Stimulated activated CD4-positive, alpha-beta T cell treated with anti-CD3 and anti-CD28 coated beads, TNF-alpha, amount 100 ng/mL, for 48 hours (primary cell): ENCODE results near the gene PPP4R1.

Experiments
- DNase-seq, 3 donors: peaks; one replicate each; pipeline ENCODE4 v3.0.0-alpha.2; 2020; ENCODE audit warnings: low read depth in 3 of 3

Gene PPP4R1

GRCh38 chr18:9596226-9596625 lies 18.1 kb downstream of the PPP4R1 start:
- no peak for DNase-seq

DNA sequence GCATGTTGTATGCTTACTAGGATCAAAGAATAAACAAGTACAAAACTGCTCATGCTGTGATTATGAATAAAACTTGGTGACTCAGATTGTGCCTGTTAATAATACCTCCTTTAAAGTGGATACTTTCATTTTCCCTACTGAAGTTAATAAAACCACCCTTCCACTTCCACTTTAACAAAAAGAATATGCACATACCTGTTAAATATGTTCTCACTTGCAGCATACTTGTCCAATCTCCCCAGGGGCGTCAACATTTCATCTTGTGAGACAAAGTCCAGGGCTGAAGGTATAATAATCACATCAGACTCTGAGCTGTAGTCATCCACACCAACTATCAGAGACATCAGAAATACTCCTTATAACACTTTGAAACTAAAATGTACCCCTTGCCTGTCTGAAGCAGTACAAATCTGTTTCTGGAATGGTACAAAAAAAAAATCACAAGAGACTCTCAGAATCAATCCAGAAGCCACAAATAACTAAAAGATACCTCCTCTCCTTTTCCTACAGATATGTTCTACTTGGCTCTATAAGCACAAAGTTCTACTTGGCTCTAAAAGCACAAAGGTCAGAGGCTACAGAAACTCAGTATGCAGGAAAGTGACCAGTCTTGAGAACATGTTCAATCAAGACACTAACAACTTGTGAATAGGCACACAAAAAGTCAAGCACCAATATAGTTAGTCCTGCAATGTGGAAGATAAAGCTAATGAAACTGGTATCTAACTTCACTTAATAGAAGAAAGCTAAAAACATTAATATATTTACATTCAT lies 19.3 kb downstream of the PPP4R1 start:
- no peak for DNase-seq

DNA sequence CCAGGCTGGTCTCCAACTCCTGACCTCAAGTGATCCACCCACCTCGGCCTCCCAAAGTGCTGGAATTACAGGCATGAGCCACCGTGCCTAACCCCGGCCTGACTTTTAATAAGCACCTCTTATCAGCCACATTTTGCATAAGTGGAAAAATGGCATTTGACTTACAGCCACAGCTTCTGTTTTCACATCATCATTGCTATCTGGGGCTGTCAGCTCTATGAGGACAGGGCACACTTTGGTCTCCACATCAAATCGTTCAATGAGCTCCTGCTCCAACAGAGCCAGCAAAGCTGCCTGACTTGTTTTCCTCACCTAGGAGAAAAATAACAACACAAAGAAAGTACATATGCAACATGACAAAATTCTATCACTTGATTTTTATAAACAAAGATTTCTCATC lies 26.4 kb downstream of the PPP4R1 start:
- no peak for DNase-seq

- DNase-seq = no peak
Measured at GRCh38 chr18:9586814-9587213, 27.5 kb downstream of the PPP4R1 start.

DNA sequence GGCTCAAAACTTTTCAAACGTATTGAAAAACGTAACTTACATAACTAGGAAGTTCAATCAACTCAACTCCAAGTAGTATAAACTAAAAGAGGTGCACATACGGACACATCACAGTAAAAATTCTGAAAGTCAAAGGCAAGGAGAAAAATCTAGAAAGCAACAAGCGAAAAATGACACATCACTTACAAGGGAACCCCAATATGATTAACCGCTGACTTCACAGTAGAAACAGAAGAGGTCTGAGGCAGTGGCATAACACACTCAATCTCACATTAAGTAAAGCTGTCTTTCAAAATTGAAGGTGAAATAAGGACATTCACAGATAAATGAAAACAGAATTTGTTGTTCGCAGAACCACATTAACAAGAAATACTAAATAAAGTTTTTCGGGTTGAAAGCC lies 32.7 kb downstream of the PPP4R1 start:
- no peak for DNase-seq

DNA sequence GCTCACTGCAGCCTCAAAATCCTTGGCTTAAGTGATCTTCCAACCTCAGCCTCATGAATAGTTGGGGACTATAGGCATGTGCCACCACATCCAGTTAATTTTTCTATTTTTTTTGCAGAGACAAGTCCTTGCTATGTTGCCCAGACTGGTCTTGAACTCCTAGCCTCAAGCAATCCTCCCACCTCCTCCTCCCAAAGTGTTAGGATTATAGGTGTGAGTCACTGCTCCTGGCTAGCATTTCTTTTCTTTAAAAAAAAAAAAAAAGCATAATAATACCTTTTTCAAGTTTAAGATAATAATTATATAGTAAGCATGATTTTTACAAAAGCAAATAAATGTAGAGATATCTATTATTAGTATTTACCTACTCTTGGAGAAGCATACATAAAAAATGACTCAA lies 36.1 kb downstream of the PPP4R1 start:
- no peak for DNase-seq

- no peak for DNase-seq
Measured at GRCh38 chr18:9577361-9577760, 37.0 kb downstream of the PPP4R1 start.

DNA sequence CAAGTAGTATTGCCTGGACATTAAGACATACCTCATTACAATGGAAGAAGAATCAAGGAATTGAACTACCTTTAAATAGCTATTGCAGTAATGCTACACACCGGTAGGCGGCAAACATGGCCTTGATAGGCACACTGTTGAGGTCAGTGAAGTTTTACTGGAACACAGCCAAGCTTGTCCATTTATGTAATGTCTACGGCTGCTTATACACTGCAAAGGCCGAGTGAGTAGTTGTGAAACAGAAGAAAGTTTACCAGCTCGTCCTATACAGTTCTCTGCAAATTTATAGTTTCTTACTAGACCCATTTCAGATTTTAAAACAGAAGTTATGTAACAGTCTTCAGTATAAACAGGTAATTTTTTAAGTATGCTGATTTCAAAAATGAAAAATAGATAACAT lies 38.8 kb downstream of the PPP4R1 start:
- peak in 2 of 3 donors; percentile 1 to 3 for DNase-seq

DNA sequence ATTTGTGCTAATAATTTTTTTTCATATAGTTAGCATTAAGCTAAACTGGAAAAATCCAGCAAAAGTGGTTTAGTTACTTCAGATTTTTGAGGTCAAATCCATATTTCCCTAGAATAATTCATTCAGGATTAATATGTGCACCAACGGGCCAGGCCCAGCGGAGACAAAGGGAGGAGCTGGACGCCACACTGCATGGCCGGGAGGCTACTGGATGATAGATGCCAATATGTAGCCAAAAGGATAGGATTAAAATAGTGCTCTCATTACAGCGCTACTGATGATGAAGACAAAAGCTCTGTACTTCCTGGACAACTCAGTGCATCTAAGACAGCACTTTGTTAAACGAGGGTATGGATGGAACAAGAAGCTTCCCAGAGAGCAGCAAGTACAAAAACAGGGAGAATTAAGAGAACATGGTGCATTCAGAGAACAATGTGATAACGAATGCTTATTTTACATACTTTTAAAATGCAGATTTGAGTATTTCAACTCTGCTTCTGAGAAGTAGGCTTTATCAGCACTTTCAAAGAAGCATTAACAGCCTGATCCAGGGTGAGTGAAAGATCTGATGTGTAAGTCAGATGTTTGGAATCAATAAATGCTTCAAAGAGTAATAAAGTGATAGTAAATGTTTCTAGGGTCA lies 39.8 kb downstream of the PPP4R1 start:
- DNase-seq = no peak

- no peak for DNase-seq
Measured at GRCh38 chr18:9571546-9571945, 42.8 kb downstream of the PPP4R1 start.

DNA sequence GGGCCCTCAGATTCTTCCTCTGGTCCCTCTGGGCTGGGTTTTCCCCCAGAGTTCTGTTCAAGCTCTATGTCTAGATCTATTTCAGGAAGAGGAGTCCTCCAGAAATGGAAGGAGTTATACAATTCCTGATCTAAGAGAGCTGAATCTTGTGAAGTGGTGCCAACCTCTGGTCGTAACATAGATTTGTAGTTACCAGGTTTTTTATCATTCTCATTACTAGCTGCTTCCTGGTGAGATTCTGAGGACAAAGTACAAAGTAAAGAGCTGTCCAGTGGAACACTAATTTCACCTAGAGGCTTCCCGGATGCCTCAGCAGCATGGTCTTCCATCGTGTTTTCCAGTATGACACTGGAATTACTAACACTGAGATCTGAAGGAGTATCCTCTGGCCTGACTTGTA lies 44.1 kb downstream of the PPP4R1 start:
- DNase-seq = no peak

- no peak for DNase-seq
Measured at GRCh38 chr18:9569178-9569577, 45.2 kb downstream of the PPP4R1 start.

- DNase-seq = no peak
Measured at GRCh38 chr18:9568186-9568585, 46.2 kb downstream of the PPP4R1 start.

DNA sequence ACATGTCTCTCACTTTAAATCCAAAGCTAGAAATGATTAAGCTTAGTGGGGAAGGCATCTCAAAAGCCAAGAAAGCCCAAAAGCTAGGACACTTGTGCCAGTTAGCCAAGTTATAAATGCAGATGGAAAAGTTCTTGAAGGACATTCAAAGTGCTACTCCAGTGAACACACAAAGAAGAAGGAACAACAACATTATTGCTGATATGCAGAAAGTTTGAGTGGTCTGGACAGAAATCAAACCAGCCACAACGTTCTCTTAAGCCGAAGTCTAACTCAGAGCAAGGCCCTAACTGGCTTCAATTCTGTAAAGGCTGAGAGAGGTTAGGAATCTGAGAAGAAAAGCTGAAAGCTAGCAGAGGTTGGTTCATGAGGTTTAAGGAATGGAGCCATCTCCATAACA lies 49.0 kb downstream of the PPP4R1 start:
- no peak for DNase-seq

GRCh38 chr18:9563331-9563730 lies 51.0 kb downstream of the PPP4R1 start:
- no peak for DNase-seq

GRCh38 chr18:9562584-9562983 lies 51.8 kb downstream of the PPP4R1 start:
- no peak for DNase-seq

DNA sequence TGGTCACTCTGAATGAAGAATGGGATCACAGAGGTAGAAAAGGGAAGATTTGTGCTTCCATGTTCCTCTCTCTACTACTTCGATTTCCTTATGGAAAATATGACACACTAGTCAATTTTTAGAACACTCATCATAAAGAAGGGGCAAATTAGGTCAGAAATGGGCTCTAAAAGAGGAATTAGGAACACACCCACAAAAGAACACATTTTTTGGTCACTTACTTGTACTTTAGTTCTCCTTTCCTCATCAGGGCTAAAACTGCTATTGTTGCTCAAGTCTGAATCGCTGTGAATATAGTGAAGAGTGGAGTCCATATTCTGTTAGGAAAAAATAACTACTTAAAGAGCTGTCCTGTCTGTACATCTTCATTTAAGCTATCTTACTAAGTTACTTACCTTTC lies 52.6 kb downstream of the PPP4R1 start:
- DNase-seq = no peak

- DNase-seq = no peak
Measured at GRCh38 chr18:9559253-9559652, 55.1 kb downstream of the PPP4R1 start.

GRCh38 chr18:9558387-9559064 lies 55.8 kb downstream of the PPP4R1 start:
- no peak for DNase-seq

DNA sequence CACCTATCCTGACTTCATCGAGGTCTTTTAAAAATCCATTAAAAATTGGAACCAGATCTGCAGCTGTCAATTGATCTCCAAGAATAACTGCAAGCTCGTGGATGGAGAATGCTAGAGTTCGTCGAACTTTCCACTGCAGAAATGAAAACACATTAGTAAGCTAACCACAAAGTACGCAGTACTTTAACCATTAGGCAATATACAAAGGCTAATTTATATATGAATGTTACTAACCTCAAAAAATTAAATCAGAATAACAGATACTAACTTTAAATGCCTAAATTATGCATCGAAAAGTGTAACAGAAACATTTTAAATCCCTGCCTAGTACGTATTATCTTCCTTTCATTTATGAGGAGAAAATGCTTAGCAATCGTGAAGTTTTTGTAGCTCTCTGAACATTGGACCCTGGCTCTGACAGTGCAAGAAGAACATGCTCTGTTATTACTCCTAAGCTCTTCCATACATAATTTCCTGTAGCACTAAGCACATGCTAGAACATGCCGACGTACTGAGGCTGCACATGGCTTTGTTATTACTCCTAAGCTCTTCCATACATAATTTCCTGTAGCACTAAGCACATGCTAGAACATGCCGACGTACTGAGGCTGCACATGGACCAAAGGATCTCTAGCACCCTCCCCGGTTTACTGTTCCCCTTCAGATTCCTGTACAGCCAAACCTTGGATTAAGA lies 57.0 kb downstream of the PPP4R1 start:
- no peak for DNase-seq

DNA sequence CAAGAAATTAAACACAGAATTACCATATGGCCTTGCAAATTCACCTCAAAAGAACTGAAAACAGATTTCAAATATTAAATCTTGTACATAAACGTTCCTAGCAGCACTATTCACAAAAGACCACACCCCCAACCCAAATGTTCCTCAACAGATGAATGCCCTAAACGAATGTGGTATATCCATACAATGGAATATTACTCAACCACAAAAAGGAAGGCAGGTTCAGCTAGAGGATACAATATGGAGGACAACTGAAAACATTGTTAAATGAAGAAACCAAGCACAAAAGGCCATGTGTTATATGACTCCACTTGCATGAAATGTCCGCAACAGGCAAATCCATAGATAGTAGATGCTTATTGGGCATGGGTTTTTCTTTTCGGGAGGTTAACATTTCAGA lies 61.7 kb downstream of the PPP4R1 start:
- no peak for DNase-seq

DNA sequence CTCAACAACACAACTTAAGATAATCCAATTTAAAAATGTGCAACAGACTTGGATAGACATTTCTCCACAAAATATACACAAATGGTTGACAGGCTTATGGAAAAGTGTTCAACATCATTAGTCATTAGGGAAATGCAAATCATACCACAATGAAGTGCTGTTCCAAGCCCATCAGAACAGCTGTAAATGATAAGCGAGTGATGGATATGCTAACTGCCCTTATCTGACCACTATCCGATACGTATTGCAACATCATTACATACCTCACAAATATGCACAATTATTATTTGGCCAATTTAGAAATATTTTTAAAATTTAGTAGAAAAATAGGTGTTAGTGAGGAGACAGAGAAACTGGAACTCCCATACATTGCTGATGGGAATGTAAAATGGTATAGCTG lies 62.2 kb downstream of the PPP4R1 start:
- DNase-seq = no peak
